HG03175 (cell line): ENCODE results near the gene TPST1.
"Not testable (repeated sequence)": the region's sequence is repeated elsewhere in the genome, so short reads cannot be mapped to it uniquely, and the experiment has no call there.

ENCODE experiments used
- ATAC-seq: cut with Tn5 transposase; IDR thresholded peaks from one replicate; pipeline ENCODE4 v1.9.1; 2021; ENCODE audit warnings: mild to moderate bottlenecking, moderate library complexity; ENCODE audit not compliant: unreplicated experiment

The TPST1 gene

GRCh38 chr7:66324985-66325384 lies 119.9 kb downstream of the TPST1 start:
- not testable (repeated sequence) for ATAC-seq

- no peak for ATAC-seq
These were observed 121.5 kb downstream of the TPST1 start for GRCh38 chr7:66326501-66327215.

DNA sequence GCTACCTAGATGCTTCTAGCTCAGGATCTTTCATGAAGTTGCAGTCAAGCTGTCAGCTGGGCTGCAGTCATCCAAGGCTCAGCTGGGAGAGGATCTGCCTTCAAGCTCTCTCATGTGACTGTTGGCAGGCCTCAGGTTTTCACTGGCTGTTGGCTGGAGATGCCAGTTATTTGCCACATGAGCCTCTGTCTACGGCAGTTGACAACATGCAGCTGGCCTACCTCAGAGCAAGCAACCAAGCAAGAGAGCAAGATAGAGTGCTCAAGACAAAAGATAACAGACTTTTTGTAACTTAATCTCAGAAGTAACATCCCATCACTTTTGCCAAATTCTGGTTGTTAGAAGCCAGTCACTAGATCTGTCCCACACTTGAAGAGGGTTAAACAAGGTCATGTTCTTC lies 125.8 kb downstream of the TPST1 start:
- no peak for ATAC-seq

GRCh38 chr7:66331883-66332282 lies 126.7 kb downstream of the TPST1 start:
- no peak for ATAC-seq

DNA sequence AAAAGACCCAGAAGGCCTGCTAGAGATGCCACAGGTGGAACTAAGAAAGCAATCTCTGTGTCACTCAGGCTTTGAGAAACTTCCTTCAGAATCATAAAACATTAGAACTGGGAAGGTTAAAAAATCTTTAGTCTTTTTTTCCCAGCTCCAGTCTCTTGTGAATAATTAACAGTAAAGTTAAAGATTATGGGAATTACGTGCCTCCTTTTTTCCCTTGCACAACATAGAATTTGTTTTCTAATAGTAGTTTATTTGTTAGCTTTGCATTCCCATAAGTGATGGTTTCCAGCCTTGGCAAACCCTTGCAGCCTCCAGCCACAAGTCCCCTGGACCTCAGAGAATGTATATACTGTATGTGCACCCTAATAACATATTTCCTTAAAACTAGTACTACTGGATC lies 128.3 kb downstream of the TPST1 start:
- ATAC-seq: no peak

- no peak for ATAC-seq
These were observed 130.2 kb downstream of the TPST1 start for GRCh38 chr7:66335318-66335717.

- no peak for ATAC-seq
These were observed 131.6 kb downstream of the TPST1 start for GRCh38 chr7:66336760-66337159.

GRCh38 chr7:66339141-66339540 lies 134.0 kb downstream of the TPST1 start:
- no peak for ATAC-seq

GRCh38 chr7:66344166-66344565 lies 139.0 kb downstream of the TPST1 start:
- ATAC-seq: no peak

DNA sequence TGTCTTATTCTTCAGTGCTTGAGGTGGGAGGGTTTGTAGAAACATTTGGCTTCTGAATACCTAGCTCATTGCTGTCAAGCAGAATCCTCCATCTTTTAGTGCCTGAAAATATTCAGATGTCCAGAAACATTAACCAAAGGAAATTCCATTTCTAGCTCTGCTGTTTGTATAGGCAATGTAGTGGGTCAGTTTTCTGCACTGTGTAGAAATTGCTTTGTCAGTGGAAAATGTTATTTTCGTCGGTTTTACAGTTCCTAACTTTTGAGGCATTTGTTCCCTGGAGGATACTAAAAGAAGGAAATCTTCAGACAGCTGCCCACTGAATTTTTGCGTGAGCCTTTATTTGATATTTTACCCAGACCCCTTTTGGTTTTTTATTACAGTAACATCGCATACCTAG lies 143.4 kb downstream of the TPST1 start:
- ATAC-seq: no peak

DNA sequence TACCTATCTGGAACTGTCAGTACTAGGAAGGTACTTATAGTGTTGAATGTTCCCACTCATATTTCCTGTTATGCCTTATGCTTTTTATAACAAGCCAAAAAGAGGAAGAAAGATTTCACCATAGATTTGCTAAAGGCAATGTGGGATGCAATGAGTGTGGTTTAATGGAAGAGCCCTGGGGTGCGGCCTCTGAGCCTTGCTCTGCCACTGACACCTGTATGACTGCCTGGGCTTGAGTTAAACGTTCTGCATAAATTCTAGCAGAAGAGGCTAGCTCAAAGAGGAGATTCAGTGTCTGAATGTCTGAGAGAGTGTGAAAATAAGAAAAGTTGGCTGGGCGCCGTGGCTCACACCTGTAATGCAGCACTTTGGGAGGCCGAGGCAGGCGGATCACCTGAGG lies 143.8 kb downstream of the TPST1 start:
- no peak for ATAC-seq

DNA sequence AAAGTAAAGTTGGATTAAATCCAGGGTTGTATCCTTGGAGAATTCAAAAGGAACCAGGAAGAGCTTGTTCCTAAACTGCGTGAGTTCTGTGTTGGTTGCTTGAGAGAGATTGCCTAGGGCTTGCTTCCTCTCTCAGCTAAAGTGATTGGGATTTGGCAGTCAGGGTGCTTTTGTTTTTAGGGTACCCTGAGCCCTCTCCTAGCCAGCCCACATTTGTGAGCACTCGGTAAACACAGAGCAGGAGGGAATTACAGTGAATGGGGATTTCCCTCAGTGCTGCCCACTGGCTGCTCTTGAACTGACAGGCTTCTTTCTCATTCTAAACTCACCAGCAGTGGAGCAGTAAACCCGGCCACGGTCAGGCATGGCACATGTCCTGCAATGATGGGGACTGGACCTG lies 146.9 kb downstream of the TPST1 start:
- ATAC-seq: no peak

GRCh38 chr7:66353547-66353946 lies 148.4 kb downstream of the TPST1 start:
- ATAC-seq: no peak

- ATAC-seq: no peak
These were observed 150.6 kb downstream of the TPST1 start for GRCh38 chr7:66355756-66356155.

- no peak for ATAC-seq
These were observed 151.2 kb downstream of the TPST1 start for GRCh38 chr7:66356277-66356721.

DNA sequence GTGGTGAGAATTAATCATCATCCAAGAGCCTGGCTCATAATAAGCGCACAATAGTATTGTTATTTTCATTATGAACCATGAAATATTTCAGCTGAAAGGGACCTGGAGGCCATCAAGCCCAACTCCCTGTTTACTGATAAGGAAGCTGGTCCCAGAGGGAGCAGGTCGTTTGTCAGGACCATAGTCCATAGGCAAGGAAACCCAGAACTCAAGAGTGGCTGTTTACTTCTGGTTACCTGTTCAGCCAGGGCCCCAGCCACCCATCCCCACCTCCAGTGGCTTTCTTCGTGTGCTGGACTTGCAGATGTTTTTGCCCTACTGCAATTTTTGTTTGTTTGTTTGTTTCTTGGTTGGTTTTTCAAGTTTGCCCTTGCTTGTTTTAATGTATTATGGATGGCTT lies 152.0 kb downstream of the TPST1 start:
- ATAC-seq: no peak

- ATAC-seq: no peak
These were observed 154.6 kb downstream of the TPST1 start for GRCh38 chr7:66359656-66360211.

- no peak for ATAC-seq
These were observed 157.0 kb downstream of the TPST1 start for GRCh38 chr7:66362136-66362535.

DNA sequence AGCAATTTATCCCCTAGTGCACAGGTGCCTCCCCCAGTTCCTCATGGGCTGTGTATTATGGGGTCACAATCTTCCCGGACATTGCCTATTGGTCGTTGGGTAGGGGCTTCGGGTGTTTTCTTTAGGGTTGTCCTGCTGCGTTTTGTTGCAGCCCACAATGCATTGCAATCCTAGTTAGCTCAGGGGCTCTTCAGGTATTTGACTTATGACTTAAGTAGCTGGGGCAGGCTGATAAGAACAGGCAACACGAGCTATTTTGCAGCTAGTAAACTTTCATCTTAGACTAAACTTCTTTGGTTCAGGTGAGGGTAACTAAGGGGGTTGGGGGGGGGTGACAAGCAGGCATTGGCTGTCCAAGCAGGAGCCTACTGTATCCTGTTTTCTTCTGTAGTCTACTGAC lies 158.5 kb downstream of the TPST1 start:
- no peak for ATAC-seq

DNA sequence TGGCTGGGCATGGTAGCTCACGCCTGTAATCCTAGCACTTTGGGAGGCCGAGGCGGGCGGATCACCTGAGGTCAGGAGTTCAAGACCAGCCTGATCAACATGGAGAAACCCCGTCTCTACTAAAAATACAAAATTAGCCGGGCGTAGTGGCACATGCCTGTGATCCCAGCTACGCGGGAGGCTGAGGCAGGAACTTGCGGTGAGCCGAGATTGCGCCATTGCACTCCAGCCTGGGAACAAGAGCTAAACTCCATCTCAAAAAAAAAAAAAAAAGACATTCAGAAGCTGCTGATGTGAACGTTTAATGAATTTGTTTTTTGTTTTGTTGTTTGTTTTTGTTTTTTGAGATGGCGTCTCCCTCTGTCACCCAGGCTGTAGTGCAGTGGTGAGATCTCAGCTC lies 159.9 kb downstream of the TPST1 start:
- not testable (repeated sequence) for ATAC-seq

- ATAC-seq: no peak
These were observed 166.1 kb downstream of the TPST1 start for GRCh38 chr7:66371096-66371824.
